ENCODE results near the gene SRPRB.

SRPRB gene, protein sequence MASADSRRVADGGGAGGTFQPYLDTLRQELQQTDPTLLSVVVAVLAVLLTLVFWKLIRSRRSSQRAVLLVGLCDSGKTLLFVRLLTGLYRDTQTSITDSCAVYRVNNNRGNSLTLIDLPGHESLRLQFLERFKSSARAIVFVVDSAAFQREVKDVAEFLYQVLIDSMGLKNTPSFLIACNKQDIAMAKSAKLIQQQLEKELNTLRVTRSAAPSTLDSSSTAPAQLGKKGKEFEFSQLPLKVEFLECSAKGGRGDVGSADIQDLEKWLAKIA

DNA sequence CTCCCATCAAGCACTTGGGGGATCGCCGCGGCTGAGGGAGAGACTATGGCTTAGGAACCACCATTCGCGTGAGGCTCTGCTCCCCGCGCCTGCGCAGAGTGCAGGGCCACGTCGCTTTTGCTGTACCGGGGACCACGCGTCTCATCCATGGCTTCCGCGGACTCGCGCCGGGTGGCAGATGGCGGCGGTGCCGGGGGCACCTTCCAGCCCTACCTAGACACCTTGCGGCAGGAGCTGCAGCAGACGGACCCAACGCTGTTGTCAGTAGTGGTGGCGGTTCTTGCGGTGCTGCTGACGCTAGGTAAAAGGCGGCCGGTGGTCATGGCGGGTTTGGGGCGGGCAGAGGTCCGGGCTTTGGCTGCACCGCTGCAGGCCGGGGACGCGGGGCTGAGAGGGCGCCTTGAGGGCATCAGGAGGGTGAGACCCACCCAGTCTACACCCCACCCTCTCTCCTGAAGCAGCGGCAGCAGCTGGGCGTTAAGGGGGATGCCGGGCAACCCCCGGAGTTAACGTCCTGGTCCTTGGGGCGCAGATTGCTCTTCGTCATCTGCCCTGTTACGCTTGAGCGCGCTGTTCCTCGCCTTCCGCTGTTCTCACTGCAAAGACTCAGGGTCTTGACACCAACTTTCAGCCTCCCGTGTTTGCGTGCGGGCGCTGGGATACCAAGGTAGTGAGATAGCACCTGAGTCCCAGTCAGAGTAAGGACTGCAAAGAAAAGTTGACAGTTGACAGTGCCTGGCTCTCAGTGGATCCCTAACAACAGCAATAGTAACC lies at the start of gene SRPRB:
Gene SRPRB (plus strand): TSS at position 114 of the 774 bp plus-strand sequence. CDS start 34 bp downstream, at position 148.
- Mint-ChIP-seq H3K9me3 (no peaks in the 10 kb centered on the region), H3K4me1 (peaks cover 39% of the 10 kb centered on the region), H3K27me3 (no peaks in the 10 kb centered on the region), H3K27ac (peak within 1 kb of the TSS; percentile 99), H3K4me3 (peak within 1 kb of the TSS; percentile 87 to 98)
- DNase-seq = peak; percentile 94 to 97
- ATAC-seq = peak; percentile 98

DNA sequence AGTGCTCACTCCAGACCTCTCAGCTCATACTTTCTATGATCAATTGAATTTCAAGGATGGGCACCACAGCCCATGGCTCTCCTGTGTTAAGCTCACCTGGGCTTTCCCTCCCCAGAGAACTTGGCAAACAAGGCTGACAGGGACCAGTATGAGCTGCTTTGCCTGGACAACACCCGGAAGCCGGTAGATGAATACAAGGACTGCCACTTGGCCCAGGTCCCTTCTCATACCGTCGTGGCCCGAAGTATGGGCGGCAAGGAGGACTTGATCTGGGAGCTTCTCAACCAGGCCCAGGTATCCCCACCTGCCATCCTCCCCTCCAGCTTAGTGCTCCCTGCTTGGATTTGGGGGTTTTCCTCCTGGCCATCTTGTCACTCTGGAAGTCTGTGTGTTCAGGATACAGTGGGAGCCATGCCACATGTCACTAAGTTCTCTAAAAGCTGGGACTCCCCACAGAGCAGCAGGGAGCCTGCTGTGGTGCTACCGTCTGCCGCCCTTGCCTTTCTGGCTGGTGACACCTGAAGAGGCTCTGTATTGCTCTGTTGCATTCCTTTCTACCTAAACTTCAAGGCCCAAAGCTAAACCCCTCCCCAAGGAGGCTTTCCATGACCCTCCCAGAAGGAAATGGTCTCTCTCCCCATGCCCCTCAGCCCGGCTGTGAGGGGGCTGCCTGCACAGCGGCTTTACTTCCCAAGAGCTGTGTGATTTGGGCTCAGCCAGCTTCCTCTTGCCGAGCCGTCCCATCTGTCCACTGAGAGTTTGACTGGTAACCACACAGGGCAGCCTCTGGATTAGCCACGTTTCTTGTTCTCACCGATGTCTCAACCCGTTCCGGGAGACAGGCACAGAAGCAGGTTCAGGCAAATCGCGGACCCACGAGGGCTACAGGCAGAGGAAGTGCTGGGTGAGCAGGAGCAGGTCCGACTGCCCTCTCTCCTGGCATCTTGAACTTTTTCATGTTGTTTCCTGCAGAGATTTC lies 48.6 kb upstream of the SRPRB start:
- no peak for DNase-seq
- Mint-ChIP-seq H3K4me1 (no peaks in the 10 kb centered on the region), H3K27me3 (peaks cover 6% of the 10 kb centered on the region), H3K4me3 (no peak overlapping the region), H3K27ac (no peak overlapping the region), H3K9me3 (no peaks in the 10 kb centered on the region)
- ATAC-seq = no peak

DNA sequence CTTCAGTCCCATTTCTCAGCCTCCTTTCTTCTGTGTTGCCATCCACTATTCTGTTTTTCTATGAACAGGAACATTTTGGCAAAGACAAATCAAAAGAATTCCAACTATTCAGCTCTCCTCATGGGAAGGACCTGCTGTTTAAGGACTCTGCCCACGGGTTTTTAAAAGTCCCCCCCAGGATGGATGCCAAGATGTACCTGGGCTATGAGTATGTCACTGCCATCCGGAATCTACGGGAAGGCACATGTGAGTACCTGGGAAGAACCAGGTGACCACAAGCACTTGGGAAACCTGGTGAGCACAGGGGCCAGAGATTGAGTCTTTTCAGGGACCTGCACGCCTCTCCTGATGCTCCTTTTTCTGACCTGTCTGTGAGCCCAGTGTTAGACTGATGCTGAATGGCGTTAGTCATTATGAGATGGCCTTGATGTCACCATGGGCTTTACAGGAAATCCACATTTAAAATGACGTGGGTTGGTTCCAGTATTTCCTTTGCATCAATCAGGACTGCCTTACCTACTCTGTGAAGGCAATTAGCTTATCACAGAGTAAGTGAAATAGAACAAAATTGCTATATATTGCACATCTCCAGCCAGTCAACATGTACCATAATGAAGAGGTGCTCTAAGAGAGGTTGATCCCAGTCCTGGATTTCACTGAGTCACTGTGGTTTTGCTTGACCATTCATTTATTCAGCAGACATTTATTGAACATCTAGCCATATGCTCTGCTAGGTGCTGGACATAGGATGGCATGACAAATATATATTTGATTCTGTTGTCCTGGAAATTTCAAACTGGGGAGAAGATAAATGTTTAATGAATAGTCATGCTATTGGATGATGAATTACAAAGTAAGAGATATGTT lies 47.7 kb upstream of the SRPRB start:
- no peak overlapping the region for H3K4me3 Mint-ChIP-seq
- no peak for DNase-seq
- peak; percentile 60 for ATAC-seq

DNA sequence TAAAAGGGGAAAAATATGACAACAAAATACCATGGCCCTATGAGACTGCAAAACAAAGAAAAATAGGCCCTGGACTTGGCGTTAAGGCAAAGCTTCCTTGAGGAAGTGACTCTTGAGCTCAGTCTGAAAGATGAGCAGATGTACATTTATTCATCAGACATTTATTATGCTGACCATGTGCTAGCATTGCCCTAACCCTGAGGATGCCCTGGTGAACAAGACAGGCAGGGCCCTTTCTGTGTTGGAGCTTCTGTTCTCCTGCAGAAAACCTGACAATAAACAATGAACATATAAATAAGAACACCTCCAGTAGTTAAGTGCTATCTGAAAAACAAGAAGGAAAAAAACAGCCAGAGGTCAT lies 47.1 kb upstream of the SRPRB start:
- Mint-ChIP-seq H3K4me1 (no peaks in the 10 kb centered on the region), H3K4me3 (no peak overlapping the region), H3K27ac (peak overlapping the region in 1 of 2 donors; percentile 52), H3K9me3 (no peaks in the 10 kb centered on the region), H3K27me3 (peaks cover 10% of the 10 kb centered on the region)
- no peak for DNase-seq
- ATAC-seq = no peak

More for the DNA sequence above, 47.7 kb upstream of the SRPRB start:
- no peaks in the 10 kb centered on the region for H3K4me1 Mint-ChIP-seq
- no peak overlapping the region for H3K27ac Mint-ChIP-seq
- H3K27me3 Mint-ChIP-seq = peaks cover 8% of the 10 kb centered on the region
- no peaks in the 10 kb centered on the region for H3K9me3 Mint-ChIP-seq

DNA sequence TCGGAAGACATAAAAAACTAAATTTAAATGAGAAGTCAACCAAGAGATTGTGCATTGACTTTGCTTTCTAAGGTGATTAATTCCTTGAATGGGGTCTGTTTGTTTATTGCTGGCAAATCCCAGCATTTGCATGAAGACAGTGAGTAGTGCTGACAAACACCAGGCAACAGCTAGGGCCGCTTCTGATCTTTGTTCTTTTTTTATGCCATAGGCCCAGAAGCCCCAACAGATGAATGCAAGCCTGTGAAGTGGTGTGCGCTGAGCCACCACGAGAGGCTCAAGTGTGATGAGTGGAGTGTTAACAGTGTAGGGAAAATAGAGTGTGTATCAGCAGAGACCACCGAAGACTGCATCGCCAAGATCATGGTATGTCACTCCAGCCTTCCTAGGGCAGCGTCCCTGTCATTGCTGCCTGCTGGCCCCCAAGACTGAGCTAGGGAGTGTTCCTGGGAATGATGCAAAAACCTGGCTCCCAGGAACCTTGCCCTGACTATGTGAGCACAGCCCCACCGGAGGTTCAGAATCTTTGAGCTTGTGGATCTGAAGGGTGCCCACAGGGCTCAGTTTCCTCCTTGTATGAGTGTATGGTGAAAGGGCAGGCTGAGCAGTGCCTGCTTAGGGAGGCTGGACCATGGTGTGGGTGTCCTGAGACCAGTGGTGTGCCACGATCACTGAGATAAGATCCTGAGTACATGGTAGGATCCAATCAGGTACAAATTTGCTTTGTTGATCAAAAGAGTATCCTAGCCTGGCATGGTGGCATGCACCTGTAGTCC lies 46.5 kb upstream of the SRPRB start:
- ATAC-seq (no peak), DNase-seq (no peak)
- H3K4me3 Mint-ChIP-seq = no peak overlapping the region
- H3K9me3 Mint-ChIP-seq = no peaks in the 10 kb centered on the region
- peaks cover 16% of the 10 kb centered on the region for H3K27me3 Mint-ChIP-seq
- H3K27ac Mint-ChIP-seq = no peak overlapping the region
- H3K4me1 Mint-ChIP-seq = no peaks in the 10 kb centered on the region

DNA sequence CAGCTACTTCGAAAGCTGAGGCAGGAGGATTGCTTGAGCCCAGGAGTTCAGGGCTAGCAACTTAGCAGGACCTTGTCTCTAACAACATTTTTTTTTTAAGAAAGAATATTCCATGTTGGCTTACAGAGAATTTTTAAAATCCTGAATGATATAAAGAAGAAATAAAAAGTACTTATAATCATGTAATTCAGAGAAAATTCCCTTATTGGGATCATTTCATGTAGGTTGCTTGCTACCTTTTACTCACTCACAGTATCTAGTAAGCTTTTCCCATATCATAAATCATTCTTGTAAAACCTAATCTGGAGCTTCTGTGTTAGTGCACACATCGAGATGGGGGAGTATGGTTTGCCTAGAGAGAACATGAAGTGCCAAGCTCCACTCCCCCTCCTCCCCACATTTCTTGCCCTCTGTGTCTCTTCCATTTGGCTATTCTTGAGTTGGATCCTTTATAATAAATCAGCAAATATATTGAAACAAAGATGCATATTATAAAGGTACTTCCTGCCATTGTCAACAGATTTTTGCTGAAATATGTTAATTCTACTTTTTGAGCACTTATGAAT lies 45.8 kb upstream of the SRPRB start:
- H3K4me3 Mint-ChIP-seq = no peak overlapping the region
- H3K27ac Mint-ChIP-seq = no peak overlapping the region
- H3K4me1 Mint-ChIP-seq = no peaks in the 10 kb centered on the region
- ATAC-seq (no peak), DNase-seq (no peak)
- peaks cover 18% of the 10 kb centered on the region for H3K27me3 Mint-ChIP-seq
- no peaks in the 10 kb centered on the region for H3K9me3 Mint-ChIP-seq

DNA sequence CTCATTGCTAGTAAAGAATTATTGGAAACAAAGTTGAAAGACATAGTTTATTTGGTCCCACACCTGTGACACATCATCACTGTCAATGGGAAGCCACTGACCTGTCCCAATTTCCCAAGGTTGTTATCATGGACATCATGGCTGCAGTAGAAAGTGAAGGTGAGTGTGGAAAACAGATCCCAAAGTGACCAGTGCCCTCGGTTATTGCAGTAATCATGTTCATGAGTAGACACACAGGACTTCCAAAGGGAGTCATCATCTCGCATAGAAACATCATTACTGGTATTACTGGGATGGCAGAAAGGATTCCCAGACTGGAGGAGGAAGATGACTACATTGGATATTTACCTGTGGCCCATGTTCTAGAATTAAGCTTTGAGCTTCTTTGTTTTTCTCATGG lies 44.7 kb upstream of the SRPRB start:
- DNase-seq (no peak), ATAC-seq (no peak)
- H3K27me3 Mint-ChIP-seq = peaks cover 18% of the 10 kb centered on the region
- no peaks in the 10 kb centered on the region for H3K9me3 Mint-ChIP-seq
- H3K27ac Mint-ChIP-seq = no peak overlapping the region
- H3K4me3 Mint-ChIP-seq = no peak overlapping the region
- H3K4me1 Mint-ChIP-seq = no peaks in the 10 kb centered on the region

DNA sequence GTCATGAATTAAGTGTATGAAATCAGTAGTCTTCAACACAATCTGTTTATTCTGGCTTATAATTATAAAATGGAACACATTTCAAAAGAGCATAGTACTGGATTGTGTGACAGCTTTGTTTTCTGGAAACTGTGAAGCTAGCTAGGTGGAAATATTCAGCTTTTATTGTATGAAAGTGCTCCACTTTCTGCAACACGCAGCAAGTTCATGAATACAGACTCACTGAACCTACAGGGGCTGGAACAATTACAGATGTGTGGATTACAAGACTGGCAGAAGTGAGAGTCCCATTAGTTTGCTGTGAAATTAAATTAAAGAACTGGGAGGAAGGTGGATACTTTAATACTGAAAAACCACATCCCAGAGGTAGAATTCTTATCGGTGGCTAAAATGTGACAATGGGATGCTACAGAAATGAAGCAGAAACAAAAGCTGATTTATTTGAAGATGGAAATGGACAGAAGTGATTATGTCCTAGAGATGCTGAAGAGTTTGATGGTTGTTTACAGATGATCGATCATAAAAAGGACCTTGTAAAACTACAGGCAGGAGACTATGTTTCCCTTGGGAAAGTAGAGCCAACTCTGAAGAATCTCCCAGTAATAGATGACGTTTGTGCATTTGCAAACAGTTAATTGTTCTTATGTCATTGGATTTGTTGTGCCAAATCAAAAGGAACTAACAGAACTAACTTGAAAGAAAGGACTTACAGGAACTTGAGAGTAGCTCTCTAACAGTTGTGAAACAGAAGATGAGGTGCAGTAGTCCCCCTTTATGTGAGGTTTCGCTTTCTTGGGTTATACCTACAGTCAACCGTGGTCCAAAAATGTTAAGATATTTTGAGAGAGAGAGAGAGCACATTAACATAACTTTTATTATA lies 43.8 kb upstream of the SRPRB start:
- ATAC-seq = no peak
- H3K27me3 Mint-ChIP-seq = peaks cover 18% of the 10 kb centered on the region
- no peaks in the 10 kb centered on the region for H3K9me3 Mint-ChIP-seq
- H3K4me3 Mint-ChIP-seq = no peak overlapping the region
- DNase-seq = no peak
- H3K27ac Mint-ChIP-seq = no peak overlapping the region
- no peaks in the 10 kb centered on the region for H3K4me1 Mint-ChIP-seq

DNA sequence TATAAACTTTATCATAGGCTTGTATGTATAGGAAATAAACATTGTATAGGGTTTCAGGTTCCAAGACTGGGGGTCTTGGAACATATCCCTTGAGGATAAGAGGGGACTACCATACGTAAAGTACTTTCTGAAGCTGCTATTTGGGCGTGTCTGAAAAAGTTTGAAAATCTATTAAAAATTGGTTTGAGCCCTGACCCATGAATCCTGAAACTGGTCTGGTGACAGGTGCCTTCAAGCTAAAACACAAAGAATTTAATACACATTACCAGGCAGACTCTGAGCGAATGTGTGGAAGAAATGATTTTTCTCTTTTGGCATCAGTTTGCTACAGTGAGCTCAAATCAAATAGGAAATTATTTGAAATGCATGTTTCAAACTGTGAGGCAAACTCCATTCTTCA lies 43.1 kb upstream of the SRPRB start:
- H3K4me3 Mint-ChIP-seq = no peak overlapping the region

DNA sequence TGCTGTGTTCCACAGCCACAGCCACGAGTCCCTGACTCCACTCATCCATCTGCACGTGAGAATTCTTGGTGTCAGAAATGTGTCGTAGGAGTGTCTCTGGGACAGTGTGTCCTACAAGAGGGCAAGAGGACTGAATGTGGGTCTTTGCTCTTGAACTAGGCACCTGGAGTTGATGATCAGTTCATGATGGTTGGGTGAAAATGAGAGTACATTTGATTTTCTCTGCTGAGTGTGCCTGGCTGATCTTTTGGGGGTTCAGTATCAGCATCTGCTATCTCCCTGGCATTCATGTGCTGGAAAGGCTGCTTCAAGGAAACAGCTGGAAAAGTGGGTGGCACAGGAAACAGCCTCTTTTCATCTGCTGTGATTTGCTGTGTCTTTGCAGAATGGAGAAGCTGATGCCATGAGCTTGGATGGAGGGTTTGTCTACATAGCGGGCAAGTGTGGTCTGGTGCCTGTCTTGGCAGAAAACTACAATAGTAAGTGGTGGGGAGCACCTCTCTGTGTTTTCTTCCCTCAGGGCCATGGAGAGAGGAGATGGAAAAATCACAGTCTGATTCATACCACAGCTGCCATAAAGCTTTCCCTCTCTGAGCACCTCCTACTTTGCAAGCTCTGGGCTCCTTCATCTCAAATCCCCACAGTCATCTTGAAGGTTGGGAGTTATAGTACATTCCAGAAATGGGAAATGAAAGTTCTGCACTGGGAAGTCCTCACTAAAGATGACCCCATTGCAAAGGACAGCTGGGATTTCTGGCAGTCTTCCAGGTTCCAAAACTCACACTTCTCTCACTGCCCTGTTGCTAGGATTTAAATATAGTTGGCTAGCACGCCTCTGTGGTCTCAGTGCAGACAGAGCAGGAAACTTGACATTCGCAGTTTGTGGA lies 41.6 kb upstream of the SRPRB start:
- H3K9me3 Mint-ChIP-seq = no peaks in the 10 kb centered on the region
- ATAC-seq (no peak), DNase-seq (no peak)
- H3K4me3 Mint-ChIP-seq = no peak overlapping the region
- H3K4me1 Mint-ChIP-seq = no peaks in the 10 kb centered on the region
- peaks cover 18% of the 10 kb centered on the region for H3K27me3 Mint-ChIP-seq
- no peak overlapping the region for H3K27ac Mint-ChIP-seq

More for the DNA sequence above, 43.1 kb upstream of the SRPRB start:
- ATAC-seq (no peak), DNase-seq (no peak)
- Mint-ChIP-seq H3K27ac (no peak overlapping the region), H3K27me3 (peaks cover 18% of the 10 kb centered on the region), H3K4me1 (no peaks in the 10 kb centered on the region), H3K9me3 (no peaks in the 10 kb centered on the region)

DNA sequence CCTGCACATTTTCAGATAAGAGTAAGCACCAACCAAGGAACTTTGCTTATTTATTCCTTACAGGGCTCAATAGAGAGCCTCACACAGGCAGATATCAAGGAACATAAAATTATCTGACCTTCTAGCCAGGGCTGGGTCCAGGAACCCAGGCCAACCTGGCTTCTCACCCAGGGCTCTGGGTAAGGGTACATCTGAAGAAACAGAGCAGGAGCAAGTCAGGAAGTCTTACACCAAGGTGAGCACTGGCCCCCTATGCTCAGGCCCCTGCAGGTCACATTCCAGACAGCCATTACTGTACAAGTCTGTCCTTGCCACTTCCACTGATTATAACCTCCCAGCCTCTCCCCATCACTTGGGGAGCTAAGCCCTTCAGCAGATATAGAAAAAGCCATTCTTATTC lies 40.4 kb upstream of the SRPRB start:
- H3K9me3 Mint-ChIP-seq = no peaks in the 10 kb centered on the region
- no peak overlapping the region for H3K27ac Mint-ChIP-seq
- no peak overlapping the region for H3K4me3 Mint-ChIP-seq
- no peaks in the 10 kb centered on the region for H3K4me1 Mint-ChIP-seq
- peaks cover 18% of the 10 kb centered on the region for H3K27me3 Mint-ChIP-seq
- DNase-seq = no peak
- ATAC-seq = no peak

DNA sequence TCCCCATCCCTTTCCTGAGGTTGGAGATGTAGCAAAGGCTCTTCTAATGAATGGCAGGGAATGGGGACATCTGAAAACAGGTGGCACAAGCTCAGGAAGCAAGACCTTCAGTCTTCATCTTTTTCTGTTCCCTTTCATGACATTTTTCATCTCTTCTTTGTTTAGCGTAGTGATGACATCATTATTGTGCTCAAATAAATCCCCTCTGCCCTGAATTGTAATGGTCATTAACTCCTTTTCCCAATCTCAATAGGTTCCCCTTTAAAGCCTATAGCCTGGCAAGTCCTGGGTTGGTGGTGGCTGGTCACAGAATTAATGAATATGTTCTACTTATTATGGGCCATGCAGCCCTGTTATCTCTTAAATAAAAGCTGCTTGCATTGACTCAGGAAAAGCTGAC lies 38.0 kb upstream of the SRPRB start:
- H3K27me3 Mint-ChIP-seq = peaks cover 18% of the 10 kb centered on the region
- H3K27ac Mint-ChIP-seq = no peak overlapping the region
- no peak for DNase-seq
- H3K4me1 Mint-ChIP-seq = no peaks in the 10 kb centered on the region
- ATAC-seq = no peak
- no peak overlapping the region for H3K4me3 Mint-ChIP-seq
- no peaks in the 10 kb centered on the region for H3K9me3 Mint-ChIP-seq

All from stimulated activated naive CD8-positive, alpha-beta T cell treated with anti-CD3 and anti-CD28 coated beads, Interleukin-15, amount 100 ng/mL, for 72 hours (primary cell).